NCI-H187 treated with DMSO at 0.1 percent for 48 hours (cell line): ENCODE data around the gene AFF3.
"Not testable (repeated sequence)": the region's sequence is repeated elsewhere in the genome, so short reads cannot be mapped to it uniquely, and the experiment has no call there.

Source experiments
- DNase-seq: peaks from one replicate; lab custom pipeline; 2025; lab: John Stamatoyannopoulos, UW

Gene AFF3

GRCh38 chr2:99960790-99961189 is 181.6 kb downstream of the AFF3 start:
- no peak for DNase-seq

- no peak for DNase-seq
These were observed 182.1 kb downstream of the AFF3 start for GRCh38 chr2:99960291-99960690.

- no peak for DNase-seq
These were observed 183.0 kb downstream of the AFF3 start for GRCh38 chr2:99959261-99960014.

GRCh38 chr2:99957332-99958133 is 184.9 kb downstream of the AFF3 start:
- no peak for DNase-seq

GRCh38 chr2:99956232-99957030 is 186.0 kb downstream of the AFF3 start:
- no peak for DNase-seq

- no peak for DNase-seq
These were observed 188.6 kb downstream of the AFF3 start for GRCh38 chr2:99953750-99954149.

GRCh38 chr2:99949963-99950362 is 192.4 kb downstream of the AFF3 start:
- no peak for DNase-seq

GRCh38 chr2:99949530-99949929 is 192.9 kb downstream of the AFF3 start:
- no peak for DNase-seq

- no peak for DNase-seq
These were observed 194.4 kb downstream of the AFF3 start for GRCh38 chr2:99948010-99948409.

GRCh38 chr2:99947366-99947765 is 195.0 kb downstream of the AFF3 start:
- DNase-seq: not testable (repeated sequence)

- no peak for DNase-seq
These were observed 198.4 kb downstream of the AFF3 start for GRCh38 chr2:99944019-99944418.

- no peak for DNase-seq
These were observed 199.6 kb downstream of the AFF3 start for GRCh38 chr2:99942561-99943347.

GRCh38 chr2:99940963-99941362 is 201.4 kb downstream of the AFF3 start:
- DNase-seq: no peak

- DNase-seq: no peak
These were observed 203.3 kb downstream of the AFF3 start for GRCh38 chr2:99939135-99939534.

- DNase-seq: no peak
These were observed 204.1 kb downstream of the AFF3 start for GRCh38 chr2:99938250-99938649.

- DNase-seq: no peak
These were observed 206.3 kb downstream of the AFF3 start for GRCh38 chr2:99936065-99936464.

GRCh38 chr2:99935662-99936061 is 206.7 kb downstream of the AFF3 start:
- DNase-seq: no peak

GRCh38 chr2:99933894-99934650 is 208.3 kb downstream of the AFF3 start:
- DNase-seq: no peak

GRCh38 chr2:99933491-99933890 is 208.9 kb downstream of the AFF3 start:
- not testable (repeated sequence) for DNase-seq

GRCh38 chr2:99928470-99929053 is 213.8 kb downstream of the AFF3 start:
- no peak for DNase-seq
